ENCODE measurements around the gene RHBDD1.

Gene RHBDD1

GRCh38 chr2:226799976-226800940, 35.6 kb upstream of the RHBDD1 start:
- TF ChIP-seq CTCF (conservative IDR thresholded peaks at IDR 0.05; ENCODE audit: low read depth, low read length), result no peak
- H3K4me3 ChIP-seq (ENCODE audit: low read depth, low read length), result peak overlapping the region; percentile 71
- peak; percentile 33 for DNase-seq (ENCODE audit: low read depth)

GRCh38 chr2:226800941-226801784, 34.7 kb upstream of the RHBDD1 start:
- peak; percentile 88 for DNase-seq (ENCODE audit: low read depth)
- H3K4me3 ChIP-seq (ENCODE audit: low read depth, low read length), result peak overlapping the region; percentile 60
- TF ChIP-seq CTCF (conservative IDR thresholded peaks at IDR 0.05; ENCODE audit: low read depth, low read length), result no peak

GRCh38 chr2:226802573-226802972, 33.3 kb upstream of the RHBDD1 start:
- TF ChIP-seq CTCF (conservative IDR thresholded peaks at IDR 0.05; ENCODE audit: low read depth, low read length), result peak; percentile 72
- peak; percentile 95 for DNase-seq (ENCODE audit: low read depth)
- H3K4me3 ChIP-seq (ENCODE audit: low read depth, low read length), result no peak overlapping the region

- no peak for TF ChIP-seq CTCF (conservative IDR thresholded peaks at IDR 0.05; ENCODE audit: low read depth, low read length)
- no peak overlapping the region for H3K4me3 ChIP-seq (ENCODE audit: low read depth, low read length)
- DNase-seq (ENCODE audit: low read depth), result no peak
Measured at GRCh38 chr2:226803410-226803809, 32.4 kb upstream of the RHBDD1 start.

GRCh38 chr2:226813148-226813701, 22.6 kb upstream of the RHBDD1 start:
- DNase-seq (ENCODE audit: low read depth), result peak; percentile 66
- no peak overlapping the region for H3K4me3 ChIP-seq (ENCODE audit: low read depth, low read length)
- TF ChIP-seq CTCF (conservative IDR thresholded peaks at IDR 0.05; ENCODE audit: low read depth, low read length), result peak; percentile 92

- no peak for DNase-seq (ENCODE audit: low read depth)
- no peak overlapping the region for H3K4me3 ChIP-seq (ENCODE audit: low read depth, low read length)
- no peak for TF ChIP-seq CTCF (conservative IDR thresholded peaks at IDR 0.05; ENCODE audit: low read depth, low read length)
Measured at GRCh38 chr2:226818930-226819329, 16.9 kb upstream of the RHBDD1 start.

Data from choroid plexus epithelial cell (primary cell).